Measurements from ENCODE around the gene TOB1. TPM values are rescaled to one million over a fixed set of nuclear protein-coding genes. Genes with fewer than 3 reads are reported as not detected.

TOB1 gene
- total RNA-seq, 4 donors from 2014 or later, result 28.8 to 79.7 (median 37.0) TPM

GRCh38 chr17:50908860-50909764, 43.0 kb upstream of the TOB1 start:
- DNase-seq (ENCODE audit: low spot score) (no peak), ATAC-seq (ENCODE audit: low FRiP score) (no peak)
- TF ChIP-seq, protein P1, sequence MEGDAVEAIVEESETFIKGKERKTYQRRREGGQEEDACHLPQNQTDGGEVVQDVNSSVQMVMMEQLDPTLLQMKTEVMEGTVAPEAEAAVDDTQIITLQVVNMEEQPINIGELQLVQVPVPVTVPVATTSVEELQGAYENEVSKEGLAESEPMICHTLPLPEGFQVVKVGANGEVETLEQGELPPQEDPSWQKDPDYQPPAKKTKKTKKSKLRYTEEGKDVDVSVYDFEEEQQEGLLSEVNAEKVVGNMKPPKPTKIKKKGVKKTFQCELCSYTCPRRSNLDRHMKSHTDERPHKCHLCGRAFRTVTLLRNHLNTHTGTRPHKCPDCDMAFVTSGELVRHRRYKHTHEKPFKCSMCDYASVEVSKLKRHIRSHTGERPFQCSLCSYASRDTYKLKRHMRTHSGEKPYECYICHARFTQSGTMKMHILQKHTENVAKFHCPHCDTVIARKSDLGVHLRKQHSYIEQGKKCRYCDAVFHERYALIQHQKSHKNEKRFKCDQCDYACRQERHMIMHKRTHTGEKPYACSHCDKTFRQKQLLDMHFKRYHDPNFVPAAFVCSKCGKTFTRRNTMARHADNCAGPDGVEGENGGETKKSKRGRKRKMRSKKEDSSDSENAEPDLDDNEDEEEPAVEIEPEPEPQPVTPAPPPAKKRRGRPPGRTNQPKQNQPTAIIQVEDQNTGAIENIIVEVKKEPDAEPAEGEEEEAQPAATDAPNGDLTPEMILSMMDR (IDR thresholded peaks at IDR 0.05), result no peak

DNA sequence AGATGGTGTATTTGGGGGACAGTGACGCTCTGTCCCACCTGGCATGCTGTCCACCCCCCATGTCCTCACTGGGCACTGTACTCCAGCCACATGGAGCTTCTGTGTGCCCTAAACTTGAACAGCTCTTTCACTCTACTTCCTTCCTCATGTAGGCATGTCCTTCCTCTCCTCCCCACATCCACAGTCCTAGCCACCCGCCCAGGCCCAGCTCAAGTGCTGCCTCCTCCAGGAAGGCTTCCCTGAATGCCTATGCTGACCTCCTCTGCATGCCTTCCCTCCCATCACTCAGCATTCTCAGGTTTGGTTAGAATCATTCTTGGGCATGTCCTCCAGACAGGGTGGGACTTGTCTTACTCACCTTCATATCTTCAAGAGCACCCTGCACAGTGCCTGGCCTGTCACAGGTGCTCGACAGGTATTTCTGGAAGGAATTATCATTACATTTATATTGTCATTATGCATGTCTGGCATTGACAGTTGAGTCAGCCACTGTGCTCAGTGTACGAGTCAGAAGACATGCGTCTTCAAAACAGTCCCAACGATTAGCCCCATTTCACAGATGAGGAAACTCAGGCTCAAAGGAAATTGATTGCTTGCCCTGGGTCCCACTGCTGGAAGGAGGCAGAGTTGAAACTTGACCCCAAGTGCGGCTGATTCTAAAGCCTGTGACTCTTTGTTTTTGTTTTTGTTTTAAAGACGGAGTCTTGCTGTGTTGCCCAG, 42.1 kb upstream of the TOB1 start:
- DNase-seq (ENCODE audit: low spot score) (no peak), ATAC-seq (ENCODE audit: low FRiP score) (no peak)
- TF ChIP-seq, protein P1 (IDR thresholded peaks at IDR 0.05), result no peak

- TF ChIP-seq, protein P1 (IDR thresholded peaks at IDR 0.05), result no peak
- ATAC-seq (ENCODE audit: low FRiP score) (no peak), DNase-seq (ENCODE audit: low spot score) (no peak)
Observed at GRCh38 chr17:50906443-50906842, 40.3 kb upstream of the TOB1 start.

DNA sequence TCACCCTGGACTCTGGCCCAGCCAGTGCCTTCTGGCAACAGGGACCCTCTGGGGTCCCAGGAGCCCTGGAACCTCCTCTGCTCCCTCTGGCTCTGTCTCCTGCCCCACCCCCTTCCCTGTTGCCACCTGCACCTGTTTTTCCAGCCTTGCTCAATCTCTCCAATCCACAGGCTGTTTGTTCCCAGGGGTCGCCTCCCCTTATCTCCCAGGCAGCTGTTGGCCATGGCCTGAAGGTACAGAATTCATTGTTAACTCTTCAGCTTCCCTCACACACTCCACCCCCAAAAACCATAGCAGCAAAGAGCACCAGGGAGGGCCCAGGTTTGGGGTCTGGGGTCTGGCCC, 39.3 kb upstream of the TOB1 start:
- DNase-seq (ENCODE audit: low spot score), result no peak
- no peak for ATAC-seq (ENCODE audit: low FRiP score)
- TF ChIP-seq, protein P1 (IDR thresholded peaks at IDR 0.05), result no peak

- no peak for DNase-seq (ENCODE audit: low spot score)
- ATAC-seq (ENCODE audit: low FRiP score), result peak; percentile 55
- TF ChIP-seq, protein P1 (IDR thresholded peaks at IDR 0.05), result no peak
Observed at GRCh38 chr17:50904518-50905459, 38.6 kb upstream of the TOB1 start.

GRCh38 chr17:50903604-50904517, 37.7 kb upstream of the TOB1 start:
- TF ChIP-seq, protein P1 (IDR thresholded peaks at IDR 0.05), result no peak
- ATAC-seq (ENCODE audit: low FRiP score), result peak; percentile 42
- DNase-seq (ENCODE audit: low spot score), result no peak
